H9 (cell line): Measurements from ENCODE around the gene ICAM4. TPM values are rescaled to one million over a fixed set of nuclear protein-coding genes. Genes with fewer than 3 reads are reported as not detected.
A peak's percentile ranks its signal among the peaks of the same experiment; 100 is the strongest.

Experiments used
- DNase-seq: peaks from one replicate; pipeline ENCODE4 v3.0.0-alpha.2; 2017
- H2AFZ ChIP-seq: one replicate; pipeline ENCODE4 v1.6.1; 2013; ENCODE audit warnings: mild to moderate bottlenecking, low read length, control low read depth, moderate library complexity
- H2AK5ac ChIP-seq: 2 replicates; pipeline ENCODE4 v1.6.1; 2013; ENCODE audit warnings: low read length, control low read depth, mixed read lengths; ENCODE audit not compliant: insufficient read length
- H2BK120ac ChIP-seq: one replicate; pipeline ENCODE4 v1.6.1; 2013; ENCODE audit warnings: low read depth, mild to moderate bottlenecking, low read length, control low read depth, inconsistent platforms; ENCODE audit not compliant: poor library complexity, severe bottlenecking
- H2BK12ac ChIP-seq: 2 replicates; pipeline ENCODE4 v1.6.1; 2013; ENCODE audit warnings: low read length, control low read depth, mixed read lengths, low read depth; ENCODE audit not compliant: insufficient read length
- H2BK15ac ChIP-seq: 2 replicates; pipeline ENCODE4 v1.6.1; 2013; ENCODE audit warnings: low read depth, low read length, control low read depth
- H2BK20ac ChIP-seq: one replicate; pipeline ENCODE4 v1.6.1; 2013; ENCODE audit warnings: low read depth, mild to moderate bottlenecking, low read length, control low read depth, inconsistent platforms; ENCODE audit not compliant: poor library complexity, severe bottlenecking
- H2BK5ac ChIP-seq: 2 replicates; pipeline ENCODE4 v1.6.1; 2013; ENCODE audit warnings: low read length, control low read depth, mixed read lengths; ENCODE audit not compliant: insufficient read length
- H3K14ac ChIP-seq: 2 replicates; pipeline ENCODE4 v1.6.1; 2013; ENCODE audit warnings: low read length, control low read depth; ENCODE audit not compliant: insufficient read depth
- H3K18ac ChIP-seq: 2 replicates; pipeline ENCODE4 v1.6.1; 2013; ENCODE audit warnings: low read depth, mild to moderate bottlenecking, mixed read lengths, low read length, control low read depth; ENCODE audit not compliant: insufficient read length
- H3K23ac ChIP-seq: 2 replicates; pipeline ENCODE4 v1.6.1; 2013; ENCODE audit warnings: low read length, control low read depth, mixed read lengths, low read depth; ENCODE audit not compliant: insufficient read length
- H3K23me2 ChIP-seq: 2 replicates; pipeline ENCODE4 v1.6.1; 2013; ENCODE audit warnings: low read depth, mild to moderate bottlenecking, mixed read lengths, low read length, control low read depth; ENCODE audit not compliant: insufficient read length, poor library complexity, severe bottlenecking
- H3K27ac ChIP-seq: 2 replicates; pipeline ENCODE4 v1.5.1; 2013; ENCODE audit warnings: low read length, control low read depth, mixed read lengths, low read depth; ENCODE audit not compliant: insufficient read length
- H3K27me3 ChIP-seq: 2 replicates; pipeline ENCODE4 v1.6.1; 2013; ENCODE audit warnings: low read length, control low read depth, inconsistent platforms; ENCODE audit not compliant: insufficient read depth
- H3K4ac ChIP-seq: 2 replicates; pipeline ENCODE4 v1.6.1; 2013; ENCODE audit warnings: low read depth, mild to moderate bottlenecking, control low read depth, inconsistent platforms, low read length, moderate library complexity
- H3K4me1 ChIP-seq: 2 replicates; pipeline ENCODE4 v1.6.1; 2013; ENCODE audit warnings: low read length, control low read depth, inconsistent platforms; ENCODE audit not compliant: insufficient read depth
- H3K4me2 ChIP-seq: 2 replicates; pipeline ENCODE4 v1.6.1; 2013; ENCODE audit warnings: low read length, control low read depth, mixed read lengths; ENCODE audit not compliant: insufficient read length, insufficient read depth
- H3K56ac ChIP-seq: 2 replicates; pipeline ENCODE4 v1.6.1; 2013; ENCODE audit warnings: low read depth, mild to moderate bottlenecking, mixed read lengths, low read length, control low read depth; ENCODE audit not compliant: insufficient read length
- H3K79me1 ChIP-seq: 2 replicates; pipeline ENCODE4 v1.6.1; 2013; ENCODE audit warnings: low read depth, mild to moderate bottlenecking, moderate library complexity, low read length, control low read depth, inconsistent platforms; ENCODE audit not compliant: insufficient read depth, poor library complexity, severe bottlenecking
- H3K79me2 ChIP-seq: 2 replicates; pipeline ENCODE4 v1.6.1; 2013; ENCODE audit warnings: low read length, control low read depth, inconsistent platforms; ENCODE audit not compliant: insufficient read depth
- H3K9ac ChIP-seq: 2 replicates; pipeline ENCODE4 v1.6.1; 2013; ENCODE audit warnings: low read length, control low read depth, mixed read lengths; ENCODE audit not compliant: insufficient read length; ENCODE audit errors: extremely low read depth
- H3K9me3 ChIP-seq: one replicate; pipeline ENCODE4 v1.6.1; 2013; ENCODE audit warnings: low read depth, low read length, inconsistent platforms; ENCODE audit not compliant: control insufficient read depth
- H3T11ph ChIP-seq: one replicate; pipeline ENCODE4 v1.6.1; 2013; ENCODE audit warnings: mild to moderate bottlenecking, low read length, control low read depth, inconsistent platforms
- H4K20me1 ChIP-seq: one replicate; pipeline ENCODE4 v1.6.1; 2013; ENCODE audit not compliant: control insufficient read depth, insufficient read length, insufficient read depth
- H4K5ac ChIP-seq: 2 replicates; pipeline ENCODE4 v1.6.1; 2013; ENCODE audit warnings: low read depth, mild to moderate bottlenecking, mixed read lengths, low read length, control low read depth; ENCODE audit not compliant: insufficient read length
- H4K8ac ChIP-seq: replicated peaks from 2 replicates; pipeline ENCODE4 v1.6.1; 2013; ENCODE audit warnings: low read length, control low read depth, mixed read lengths, low read depth; ENCODE audit not compliant: insufficient read length
- H4K91ac ChIP-seq: 2 replicates; pipeline ENCODE4 v1.6.1; 2013; ENCODE audit warnings: low read depth, mild to moderate bottlenecking, moderate library complexity, mixed read lengths, low read length, control low read depth; ENCODE audit not compliant: insufficient read length
- H3K27ac Mint-ChIP-seq, 3 experiments: 2 replicates in 2 of 3; 3 replicates in 1 of 3; pipeline ENCODE4 v1.8.0; 2020 to 2021; ENCODE audit warnings: mixed read lengths in 3 of 3, mild to moderate bottlenecking in 1 of 3, moderate library complexity in 1 of 3
- H3K27me3 Mint-ChIP-seq: 2 replicates; pipeline ENCODE4 v1.8.0; 2021; ENCODE audit warnings: low read depth, mild to moderate bottlenecking, moderate library complexity, mixed read lengths
- H3K36me3 Mint-ChIP-seq, 3 experiments: 2 replicates in 2 of 3; 3 replicates in 1 of 3; pipeline ENCODE4 v1.8.0; 2020 to 2021; ENCODE audit warnings: low read depth in 3 of 3, mixed read lengths in 3 of 3; ENCODE audit not compliant: insufficient read depth in 1 of 3
- H3K4me1 Mint-ChIP-seq, 2 experiments: 2 replicates each; pipeline ENCODE4 v1.8.0; 2020; ENCODE audit warnings: mixed read lengths in 2 of 2
- H3K4me3 Mint-ChIP-seq, 2 experiments: 2 replicates in 1 of 2; 3 replicates in 1 of 2; pipeline ENCODE4 v1.8.0; 2020 to 2021; ENCODE audit warnings: mild to moderate bottlenecking in 2 of 2, mixed read lengths in 2 of 2, moderate library complexity in 1 of 2
- H3K9me3 Mint-ChIP-seq, 2 experiments: 2 replicates in 1 of 2; 3 replicates in 1 of 2; pipeline ENCODE4 v1.8.0; 2020; ENCODE audit warnings: mild to moderate bottlenecking in 2 of 2, mixed read lengths in 2 of 2, moderate library complexity in 1 of 2
- CTCF ChIP-seq: fragments of 200-600 bp; sonication (generic); conservative IDR thresholded peaks from 3 replicates; pipeline ENCODE4 v1.8.0; 2021; ENCODE audit warnings: antibody characterized with exemption, mild to moderate bottlenecking
- WGBS: extraction: QIAGEN DNeasy Blood & Tissue Kit; methylation state at CpG from one replicate; pipeline ENCODE4 v1.1.7; 2013; ENCODE audit warnings: missing lambda C conversion rate, low lambda C conversion rate, mixed read lengths; ENCODE audit not compliant: insufficient read length; ENCODE audit errors: extremely low coverage; 5-methylcytosine and 5-hydroxymethylcytosine counted together
- total RNA-seq: library from RNA; stranded (reverse); gene quantifications from 2 replicates; pipeline ENCODE4 v1.2.1, GENCODE V29; 2021

Gene ICAM4
- total RNA-seq, 1 experiment from 2014 or later, result 1.1 TPM

- Mint-ChIP-seq H3K4me3 (no peak overlapping the region), H3K9me3 (no peaks in the 10 kb centered on the region; a peak in 1 of 5 replicates), H3K4me1 (peaks cover 4 to 10% of the 10 kb centered on the region in 2 experiments; a peak in 3 of 4 replicates), H3K36me3 (no peaks in the 10 kb centered on the region), H3K27ac (peak overlapping the region in 1 of 3 experiments; percentile 79; a peak in 1 of 7 replicates), H3K27me3 (no peaks in the 10 kb centered on the region)
- Histone ChIP-seq H4K8ac (no peak overlapping the region), H2AFZ (no peak overlapping the region), H3K27ac (no peak overlapping the region), H3K27me3 (no peaks in the 10 kb centered on the region), H3T11ph (no peak overlapping the region), H3K9me3 (no peaks in the 10 kb centered on the region), H4K20me1 (no peaks in the 10 kb centered on the region), H2BK5ac (no peak overlapping the region), H3K23me2 (no peaks in the 10 kb centered on the region), H2BK120ac (no peak overlapping the region), H3K79me1 (no peaks in the 10 kb centered on the region), H3K14ac (no peak overlapping the region), H2BK15ac (no peak overlapping the region), H3K56ac (no peak overlapping the region), H4K5ac (no peak overlapping the region), H3K4me2 (no peak overlapping the region), H2BK20ac (no peak overlapping the region), H2BK12ac (no peak overlapping the region), H3K4ac (no peak overlapping the region), H3K4me1 (no peaks in the 10 kb centered on the region), H3K23ac (no peak overlapping the region), H4K91ac (no peak overlapping the region), H2AK5ac (no peak overlapping the region), H3K79me2 (no peaks in the 10 kb centered on the region), H3K18ac (no peak overlapping the region), H3K9ac (no peak overlapping the region)
- no peak for DNase-seq
- no peak for TF ChIP-seq CTCF
- no CpG with 5 or more reads among the region's 6 CpGs for WGBS
Observed at GRCh38 chr19:10237702-10238101, 49.1 kb upstream of the ICAM4 start.
